Thyroid gland (tissue), 4 donors: ENCODE data around the gene RIC8B.

Experiments
- POLR2A ChIP-seq, 2 donors: fragments of 450-650 bp; IDR thresholded peaks; one replicate each; pipeline ENCODE4 v1.6.1; 2017; ENCODE audit warnings: antibody characterized with exemption in 2 of 2, mild to moderate bottlenecking in 2 of 2, moderate library complexity in 1 of 2
- TF ChIP-seq, protein P1 (sequence below), 6 experiments: fragments of 200-600 bp in 3 of 6; fragments of 450-650 bp in 3 of 6; sonication (generic) in 3 of 6; IDR thresholded peaks; one replicate each; pipeline ENCODE4 v1.5.1; 2016 to 2019; ENCODE audit warnings: antibody characterized with exemption in 6 of 6, mild to moderate bottlenecking in 2 of 6, inconsistent platforms in 1 of 6, moderate library complexity in 1 of 6

DNA sequence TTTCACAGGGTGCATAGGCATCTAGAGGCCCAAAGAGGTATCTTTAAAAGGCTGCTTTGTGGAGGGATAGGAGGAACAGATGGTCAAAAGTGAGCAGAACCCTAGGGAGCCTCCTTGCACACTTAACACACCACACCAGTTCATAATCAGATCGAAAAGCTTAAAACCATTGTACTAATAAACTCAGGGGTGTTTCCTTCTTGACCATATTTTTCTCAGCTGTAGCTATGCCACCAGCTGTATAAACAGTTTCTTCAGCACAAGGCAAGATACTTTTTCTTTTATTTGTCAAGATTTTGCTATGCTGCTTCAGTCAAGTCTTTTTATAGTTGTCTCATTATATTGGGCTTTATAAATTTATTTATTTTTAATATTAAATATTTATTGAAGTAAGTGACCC, 88.7 kb downstream of the RIC8B start:
- TF ChIP-seq POLR2A (IDR thresholded peaks at IDR 0.05): no peak
- TF ChIP-seq, protein P1, sequence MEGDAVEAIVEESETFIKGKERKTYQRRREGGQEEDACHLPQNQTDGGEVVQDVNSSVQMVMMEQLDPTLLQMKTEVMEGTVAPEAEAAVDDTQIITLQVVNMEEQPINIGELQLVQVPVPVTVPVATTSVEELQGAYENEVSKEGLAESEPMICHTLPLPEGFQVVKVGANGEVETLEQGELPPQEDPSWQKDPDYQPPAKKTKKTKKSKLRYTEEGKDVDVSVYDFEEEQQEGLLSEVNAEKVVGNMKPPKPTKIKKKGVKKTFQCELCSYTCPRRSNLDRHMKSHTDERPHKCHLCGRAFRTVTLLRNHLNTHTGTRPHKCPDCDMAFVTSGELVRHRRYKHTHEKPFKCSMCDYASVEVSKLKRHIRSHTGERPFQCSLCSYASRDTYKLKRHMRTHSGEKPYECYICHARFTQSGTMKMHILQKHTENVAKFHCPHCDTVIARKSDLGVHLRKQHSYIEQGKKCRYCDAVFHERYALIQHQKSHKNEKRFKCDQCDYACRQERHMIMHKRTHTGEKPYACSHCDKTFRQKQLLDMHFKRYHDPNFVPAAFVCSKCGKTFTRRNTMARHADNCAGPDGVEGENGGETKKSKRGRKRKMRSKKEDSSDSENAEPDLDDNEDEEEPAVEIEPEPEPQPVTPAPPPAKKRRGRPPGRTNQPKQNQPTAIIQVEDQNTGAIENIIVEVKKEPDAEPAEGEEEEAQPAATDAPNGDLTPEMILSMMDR (IDR thresholded peaks at IDR 0.05): no peak
